Testis (tissue), 2 donors: ENCODE measurements around the gene CCDC92B.

ENCODE experiments used
- CTCF ChIP-seq, 3 experiments: fragments of 450-650 bp in 2 of 3; fragments of 200-600 bp in 1 of 3; sonication (generic) in 1 of 3; IDR thresholded peaks; one replicate each; pipeline ENCODE4 v1.5.1; 2016 to 2019; ENCODE audit warnings: antibody characterized with exemption in 3 of 3, mild to moderate bottlenecking in 2 of 3, moderate library complexity in 1 of 3
- POLR2A ChIP-seq: fragments of 450-650 bp; IDR thresholded peaks from one replicate; pipeline ENCODE4 v1.6.1; 2017; ENCODE audit warnings: antibody characterized with exemption, mild to moderate bottlenecking, moderate library complexity

GRCh38 chr17:2777242-2777867 lies 27.9 kb upstream of the CCDC92B start:
- TF ChIP-seq POLR2A: no peak
- no peak for TF ChIP-seq CTCF (IDR thresholded peaks at IDR 0.05)
